Nephron (organoid): ENCODE results near the gene KCNK3.

Experiments
- H3K27ac Mint-ChIP-seq, 3 experiments: 2 replicates each; pipeline ENCODE4 v1.8.0; 2020; ENCODE audit warnings: mixed read lengths in 3 of 3, mild to moderate bottlenecking in 2 of 3, moderate library complexity in 1 of 3
- H3K27me3 Mint-ChIP-seq: 2 replicates; pipeline ENCODE4 v1.8.0; 2021; ENCODE audit warnings: low read depth, mild to moderate bottlenecking, moderate library complexity, mixed read lengths
- H3K36me3 Mint-ChIP-seq: 2 replicates; pipeline ENCODE4 v1.8.0; 2020; ENCODE audit warnings: low read depth, mixed read lengths
- H3K4me1 Mint-ChIP-seq: 2 replicates; pipeline ENCODE4 v1.8.0; 2020; ENCODE audit warnings: mixed read lengths
- H3K4me3 Mint-ChIP-seq, 3 experiments: 2 replicates each; pipeline ENCODE4 v1.8.0; 2020; ENCODE audit warnings: mild to moderate bottlenecking in 3 of 3, mixed read lengths in 3 of 3, moderate library complexity in 2 of 3
- H3K9me3 Mint-ChIP-seq: 2 replicates; pipeline ENCODE4 v1.8.0; 2020; ENCODE audit warnings: mixed read lengths
- CTCF ChIP-seq, 3 experiments: fragments of 200-600 bp; sonication (generic); IDR thresholded peaks; one replicate each; pipeline ENCODE4 v1.5.0; 2021; ENCODE audit warnings: antibody characterized with exemption in 3 of 3; ENCODE audit not compliant: unreplicated experiment in 3 of 3

The KCNK3 gene

DNA sequence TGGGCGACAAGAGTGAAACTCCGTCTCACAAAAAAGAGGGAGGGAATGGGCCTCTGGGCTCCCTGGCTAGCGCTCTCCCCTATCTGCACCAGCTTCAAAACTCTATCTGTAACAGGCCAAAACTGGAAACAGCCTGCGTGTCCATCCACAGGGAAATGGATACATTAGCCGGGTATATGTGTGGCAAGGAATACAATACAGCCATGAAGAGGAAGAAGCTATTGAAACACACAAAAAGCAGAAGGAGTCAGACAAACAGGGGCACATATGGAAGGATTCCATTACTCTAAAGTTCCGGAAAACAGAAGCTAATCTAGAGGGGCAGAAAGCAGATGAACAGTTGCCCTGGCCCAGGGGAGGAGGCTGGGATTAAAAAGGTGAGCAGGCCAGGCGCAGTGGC lies 47.0 kb downstream of the KCNK3 start:
- no peak for TF ChIP-seq CTCF (IDR thresholded peaks at IDR 0.05; ENCODE audit: unreplicated experiment in 3 of 3)
- Mint-ChIP-seq H3K4me3 (no peak overlapping the region), H3K4me1 (peaks cover 14% of the 10 kb centered on the region), H3K36me3 (no peaks in the 10 kb centered on the region), H3K9me3 (no peaks in the 10 kb centered on the region), H3K27ac (no peak overlapping the region), H3K27me3 (peaks cover 8% of the 10 kb centered on the region)

- TF ChIP-seq CTCF (IDR thresholded peaks at IDR 0.05; ENCODE audit: unreplicated experiment in 3 of 3): no peak
- Mint-ChIP-seq H3K27me3 (peaks cover 16% of the 10 kb centered on the region), H3K9me3 (no peaks in the 10 kb centered on the region), H3K36me3 (no peaks in the 10 kb centered on the region), H3K4me3 (no peak overlapping the region), H3K4me1 (peaks cover 14% of the 10 kb centered on the region), H3K27ac (no peak overlapping the region)
Measured at GRCh38 chr2:26740346-26740745, 47.8 kb downstream of the KCNK3 start.

DNA sequence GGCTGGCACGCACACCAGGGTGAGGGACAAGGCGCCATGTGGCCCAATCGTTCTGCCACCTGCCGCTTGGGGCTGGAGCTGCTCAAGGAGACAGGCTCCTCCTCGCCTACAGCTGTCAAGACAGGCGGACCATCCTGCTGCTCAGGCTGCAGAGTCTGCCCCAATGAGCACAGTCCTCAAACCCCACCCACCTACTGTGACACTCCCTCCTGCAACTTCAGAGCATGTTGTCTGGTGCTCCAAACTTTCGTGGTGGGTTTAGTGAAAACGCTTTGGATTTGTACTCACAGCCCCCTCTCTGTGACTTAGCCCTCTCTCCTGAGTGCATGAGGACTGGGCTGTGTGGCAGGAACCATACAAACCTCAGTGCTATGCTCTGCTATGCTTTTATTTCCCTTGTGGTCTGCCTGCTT lies 48.4 kb downstream of the KCNK3 start:
- H3K27me3 Mint-ChIP-seq: peaks cover 21% of the 10 kb centered on the region
- no peak overlapping the region for H3K27ac Mint-ChIP-seq
- no peak overlapping the region for H3K4me3 Mint-ChIP-seq
- no peak for TF ChIP-seq CTCF (IDR thresholded peaks at IDR 0.05; ENCODE audit: unreplicated experiment in 3 of 3)
- H3K9me3 Mint-ChIP-seq: no peaks in the 10 kb centered on the region
- H3K36me3 Mint-ChIP-seq: no peaks in the 10 kb centered on the region
- H3K4me1 Mint-ChIP-seq: peaks cover 14% of the 10 kb centered on the region

- peaks cover 14% of the 10 kb centered on the region for H3K4me1 Mint-ChIP-seq
- H3K36me3 Mint-ChIP-seq: no peaks in the 10 kb centered on the region
- peaks cover 22% of the 10 kb centered on the region for H3K27me3 Mint-ChIP-seq
- no peak overlapping the region for H3K27ac Mint-ChIP-seq
- H3K4me3 Mint-ChIP-seq: no peak overlapping the region
- TF ChIP-seq CTCF (IDR thresholded peaks at IDR 0.05; ENCODE audit: unreplicated experiment in 3 of 3): no peak
- H3K9me3 Mint-ChIP-seq: no peaks in the 10 kb centered on the region
Measured at GRCh38 chr2:26742048-26742770, 49.7 kb downstream of the KCNK3 start.

DNA sequence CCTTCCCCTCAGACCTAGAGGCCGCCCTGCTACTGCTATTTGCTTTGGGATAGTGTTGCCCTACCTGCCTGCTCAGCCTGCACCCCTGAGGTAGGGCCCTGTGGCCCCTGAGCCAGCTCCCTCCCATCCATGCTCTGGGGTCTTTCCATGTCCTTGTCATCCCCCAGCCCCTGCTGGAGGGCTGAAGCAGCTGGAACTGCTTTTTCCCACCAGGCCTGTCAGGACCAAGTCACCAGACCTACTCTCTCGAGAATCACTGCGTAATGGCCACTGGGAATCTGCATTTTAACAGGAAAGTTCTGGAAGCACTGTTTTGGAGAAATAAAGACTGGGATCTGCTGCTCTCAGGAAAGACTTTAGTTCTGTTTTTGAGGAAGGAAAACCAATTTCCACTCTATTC lies 51.3 kb downstream of the KCNK3 start:
- Mint-ChIP-seq H3K36me3 (no peaks in the 10 kb centered on the region), H3K27me3 (peaks cover 18% of the 10 kb centered on the region), H3K4me1 (peaks cover 14% of the 10 kb centered on the region), H3K27ac (no peak overlapping the region), H3K9me3 (no peaks in the 10 kb centered on the region), H3K4me3 (no peak overlapping the region)
- TF ChIP-seq CTCF (IDR thresholded peaks at IDR 0.05; ENCODE audit: unreplicated experiment in 3 of 3): no peak

- H3K36me3 Mint-ChIP-seq: no peaks in the 10 kb centered on the region
- no peak for TF ChIP-seq CTCF (IDR thresholded peaks at IDR 0.05; ENCODE audit: unreplicated experiment in 3 of 3)
- H3K4me1 Mint-ChIP-seq: peaks cover 17% of the 10 kb centered on the region
- H3K4me3 Mint-ChIP-seq: no peak overlapping the region
- no peaks in the 10 kb centered on the region for H3K9me3 Mint-ChIP-seq
- H3K27ac Mint-ChIP-seq: peak overlapping the region in 1 of 3 experiments; percentile 22
- peaks cover 16% of the 10 kb centered on the region for H3K27me3 Mint-ChIP-seq
Measured at GRCh38 chr2:26744953-26745352, 52.4 kb downstream of the KCNK3 start.
